Measurements from ENCODE around the gene FBXO36.

Gene FBXO36

DNA sequence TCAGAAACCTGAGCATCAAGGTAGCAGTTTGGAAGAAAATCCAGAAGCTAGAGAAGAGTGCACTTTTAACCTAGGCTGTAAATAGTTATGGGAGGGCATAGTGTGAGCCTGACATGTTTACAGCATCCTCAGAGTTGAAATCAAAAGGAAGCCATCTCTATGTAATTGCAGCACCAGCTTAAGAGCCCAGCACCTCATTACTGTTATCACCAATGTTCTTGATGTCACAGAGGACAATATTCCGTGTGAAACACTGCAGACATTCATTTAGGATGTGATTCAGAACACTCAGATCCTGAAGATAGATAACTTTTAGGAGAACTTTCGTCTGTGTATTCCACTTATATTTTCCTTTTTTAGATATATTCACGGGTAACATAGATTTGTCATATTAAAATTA is 48.1 kb downstream of the FBXO36 start:
- no peak for DNase-seq (ENCODE audit: low read depth)

DNA sequence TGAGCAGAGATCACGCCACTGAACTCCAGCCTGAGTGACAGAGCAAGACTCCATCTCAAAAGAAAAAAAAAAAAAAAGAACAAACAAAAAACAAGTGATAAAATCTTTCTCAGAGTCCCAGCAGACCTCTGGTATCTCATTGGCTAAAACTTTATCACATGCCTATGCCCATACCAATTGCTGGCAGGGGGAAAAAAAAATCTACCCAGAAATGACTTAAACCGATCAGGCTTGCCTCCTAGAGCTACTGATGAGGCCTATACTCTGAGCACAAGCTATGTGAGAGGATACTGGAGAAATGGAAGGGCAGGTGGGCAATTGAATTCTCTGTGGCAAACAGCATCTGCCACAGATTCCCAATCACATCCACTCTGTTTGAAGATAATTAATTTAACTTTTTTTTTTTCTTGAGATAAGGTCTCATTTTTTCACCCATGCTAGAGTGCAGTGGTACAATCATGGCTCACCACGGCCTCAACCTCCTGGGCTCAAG is 49.0 kb downstream of the FBXO36 start:
- DNase-seq (ENCODE audit: low read depth) = no peak

DNA sequence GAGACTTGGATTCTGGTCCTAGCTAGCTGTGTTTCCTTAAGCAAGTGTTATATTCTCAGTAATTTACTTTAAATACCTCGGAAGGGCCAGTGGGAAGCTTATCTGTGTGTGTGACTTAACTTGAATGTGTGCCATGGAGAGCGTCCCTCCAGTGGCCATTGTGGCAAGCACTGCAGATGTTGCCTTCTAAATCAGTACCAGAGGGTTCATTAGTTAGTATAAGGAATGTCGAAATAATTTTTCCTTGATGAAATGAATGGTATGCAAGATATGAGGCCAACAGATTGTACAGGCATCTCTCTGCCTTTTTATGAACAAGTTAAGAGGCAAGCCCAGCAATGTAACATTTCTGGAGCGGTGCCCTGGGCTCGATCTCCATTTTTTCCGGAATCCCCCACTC is 52.0 kb downstream of the FBXO36 start:
- DNase-seq (ENCODE audit: low read depth) = no peak

- no peak for DNase-seq (ENCODE audit: low read depth)
These were observed 58.3 kb downstream of the FBXO36 start for GRCh38 chr2:229980431-229981184.

- DNase-seq (ENCODE audit: low read depth) = no peak
These were observed 70.9 kb downstream of the FBXO36 start for GRCh38 chr2:229993236-229993635.

DNA sequence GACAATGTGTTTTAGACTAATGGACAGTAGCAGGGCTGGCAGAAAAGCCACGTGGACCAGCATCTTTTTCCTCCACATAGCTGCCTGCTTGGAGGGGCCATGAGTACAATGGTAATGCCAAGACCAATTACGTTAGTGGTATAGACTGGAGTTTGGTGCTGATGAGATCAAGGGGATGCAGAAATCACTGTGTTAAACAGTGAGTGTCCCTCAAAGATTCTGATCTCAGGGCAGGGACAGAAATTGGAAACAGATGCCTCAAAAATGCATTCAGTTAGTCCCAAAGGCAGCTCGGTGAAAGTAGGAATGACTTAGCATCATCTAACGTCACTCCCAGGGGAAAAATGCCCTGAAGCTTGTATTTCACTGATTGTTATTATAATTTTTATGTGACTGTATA is 74.0 kb downstream of the FBXO36 start:
- DNase-seq (ENCODE audit: low read depth) = no peak

- DNase-seq (ENCODE audit: low read depth) = no peak
These were observed 75.3 kb downstream of the FBXO36 start for GRCh38 chr2:229997565-229997964.

- DNase-seq (ENCODE audit: low read depth) = no peak
These were observed 78.0 kb downstream of the FBXO36 start for GRCh38 chr2:230000118-230000841.

- DNase-seq (ENCODE audit: low read depth) = peak; percentile 78
These were observed 85.8 kb downstream of the FBXO36 start for GRCh38 chr2:230007931-230008707.

GRCh38 chr2:230008708-230009066 is 86.4 kb downstream of the FBXO36 start:
- no peak for DNase-seq (ENCODE audit: low read depth)

DNA sequence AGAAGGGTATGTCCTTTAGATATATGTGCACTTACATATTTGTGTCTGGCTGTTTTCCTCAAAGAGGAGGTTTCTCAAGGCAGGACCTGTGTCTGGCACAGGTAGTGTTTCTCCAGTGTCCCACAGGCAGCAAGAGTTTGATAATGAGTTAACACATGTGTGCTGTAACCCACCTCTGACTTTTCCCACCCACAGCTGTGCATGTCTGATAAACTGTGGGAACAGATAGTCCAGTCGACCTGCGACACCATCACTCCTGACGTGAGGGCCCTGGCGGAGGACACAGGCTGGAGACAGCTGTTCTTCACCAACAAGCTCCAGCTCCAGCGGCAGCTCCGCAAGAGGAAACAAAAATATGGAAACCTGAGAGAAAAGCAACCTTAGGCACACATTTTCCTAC is 88.2 kb downstream of the FBXO36 start:
- DNase-seq (ENCODE audit: low read depth) = no peak

DNA sequence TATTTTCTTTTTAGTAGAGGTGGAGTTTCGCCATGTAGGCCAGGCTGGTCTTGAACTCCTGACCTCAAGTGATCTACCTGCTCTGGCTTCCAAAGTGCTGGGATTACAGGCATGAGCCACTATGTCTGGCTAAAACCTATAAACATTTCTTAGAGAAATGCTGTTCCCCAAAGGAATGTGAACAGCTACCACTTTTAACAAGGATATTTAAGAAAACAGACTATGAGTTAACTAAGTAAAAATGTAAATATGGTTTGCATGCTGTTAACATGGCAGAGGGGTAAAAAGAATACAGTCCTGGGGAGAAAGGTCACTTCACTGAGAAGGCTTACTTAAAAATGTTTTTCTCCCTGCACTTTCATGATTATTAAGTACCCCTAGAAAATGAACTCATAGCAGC is 89.3 kb downstream of the FBXO36 start:
- DNase-seq (ENCODE audit: low read depth) = no peak

- DNase-seq (ENCODE audit: low read depth) = no peak
These were observed 90.1 kb downstream of the FBXO36 start for GRCh38 chr2:230012267-230012884.

- DNase-seq (ENCODE audit: low read depth) = no peak
These were observed 94.5 kb downstream of the FBXO36 start for GRCh38 chr2:230016844-230017243.

DNA sequence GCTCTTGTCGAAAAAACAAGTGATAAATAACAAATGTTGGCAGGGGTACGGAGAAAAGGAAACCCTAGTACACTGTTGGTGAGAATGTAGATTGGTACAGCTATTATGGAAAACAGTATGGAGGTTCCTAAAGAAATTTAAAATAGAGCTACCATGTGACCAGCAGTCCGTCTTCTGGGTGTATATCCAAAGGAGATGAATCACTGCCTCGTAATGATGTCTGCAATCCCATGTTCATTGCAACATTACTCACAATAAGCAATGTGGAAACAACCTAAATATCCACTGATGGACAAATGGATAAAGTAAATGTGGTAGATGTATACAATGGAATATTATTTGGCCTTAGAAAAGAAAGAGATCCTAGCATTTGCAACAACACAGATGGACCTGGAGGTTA is 95.8 kb downstream of the FBXO36 start:
- DNase-seq (ENCODE audit: low read depth) = no peak

GRCh38 chr2:230019742-230020141 is 97.4 kb downstream of the FBXO36 start:
- DNase-seq (ENCODE audit: low read depth) = no peak

DNA sequence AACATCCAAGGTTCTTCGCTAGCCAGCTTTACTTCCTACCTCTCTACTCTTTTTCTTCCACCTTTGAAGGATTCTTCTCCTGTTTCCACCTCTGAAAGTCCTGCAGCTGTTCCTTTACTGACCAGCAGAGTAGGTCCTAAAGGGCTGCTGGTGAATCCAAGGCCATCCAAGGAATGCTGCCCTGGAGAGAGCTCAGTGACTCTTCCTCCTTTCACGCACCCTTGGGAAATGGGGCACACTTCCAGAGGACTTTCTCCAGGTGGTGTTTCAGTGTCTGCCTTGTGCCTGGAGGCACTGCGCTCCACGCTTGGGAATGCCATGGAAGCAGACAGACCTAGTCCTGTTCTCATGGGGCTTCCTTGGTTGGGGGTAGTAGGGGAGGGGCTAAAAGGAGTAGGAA is 101.0 kb downstream of the FBXO36 start:
- no peak for DNase-seq (ENCODE audit: low read depth)

GRCh38 chr2:230042195-230042594 is 119.9 kb downstream of the FBXO36 start:
- DNase-seq (ENCODE audit: low read depth) = no peak

DNA sequence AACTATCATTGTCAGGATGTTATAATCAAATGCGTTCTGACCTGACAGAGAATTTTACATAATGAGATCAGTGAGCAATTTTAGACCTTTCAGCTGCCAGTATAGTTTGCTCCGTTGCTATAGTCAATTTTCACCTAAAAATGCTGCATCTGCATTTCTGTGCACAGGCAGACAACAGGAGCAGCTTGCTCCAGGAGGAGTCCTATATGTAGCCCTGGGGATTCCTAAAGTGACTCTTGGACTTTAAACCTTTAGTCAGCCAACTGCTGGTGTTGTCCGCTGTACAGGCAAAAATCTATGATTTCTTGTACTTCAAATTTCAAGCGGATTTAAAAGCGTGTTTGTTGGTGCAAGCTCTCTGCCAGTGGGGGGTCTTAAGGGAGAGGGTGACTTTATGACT is 120.7 kb downstream of the FBXO36 start:
- DNase-seq (ENCODE audit: low read depth) = no peak

- DNase-seq (ENCODE audit: low read depth) = no peak
These were observed 121.2 kb downstream of the FBXO36 start for GRCh38 chr2:230043461-230043860.

GRCh38 chr2:230046491-230046890 is 124.2 kb downstream of the FBXO36 start:
- DNase-seq (ENCODE audit: low read depth) = no peak

DNA sequence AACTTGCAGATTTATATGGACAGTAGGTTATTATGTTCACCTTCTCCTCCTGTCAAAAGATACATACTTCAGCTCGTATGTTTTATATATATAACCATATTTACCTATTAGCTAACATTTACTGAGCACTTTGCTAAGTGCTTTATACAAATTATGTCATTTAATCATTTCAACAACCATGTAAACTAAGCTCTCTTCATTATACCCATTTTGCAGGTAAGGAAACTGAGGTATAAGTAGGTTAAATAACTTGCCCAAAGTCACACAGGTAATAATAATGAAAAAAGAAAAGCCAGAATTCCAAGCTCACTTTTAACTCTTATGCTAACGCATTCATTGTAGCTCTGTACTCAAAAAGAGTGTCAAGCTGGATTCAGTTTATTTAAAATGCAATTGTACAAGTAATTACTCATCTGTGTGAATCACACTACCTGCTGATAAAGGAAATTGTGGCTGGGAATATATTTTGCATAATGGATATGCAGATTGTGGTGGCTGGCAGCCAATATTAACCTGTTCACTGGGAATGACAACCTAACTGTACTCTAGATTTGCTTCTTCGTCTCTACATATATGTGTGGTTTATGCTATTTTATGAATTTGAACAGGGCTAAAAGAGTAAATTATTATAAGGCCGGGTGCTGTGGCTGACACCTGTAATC is 125.8 kb downstream of the FBXO36 start:
- no peak for DNase-seq (ENCODE audit: low read depth)
